Stimulated activated CD4-positive, alpha-beta T cell treated with anti-CD3 and anti-CD28 coated beads, TNF-alpha, amount 100 ng/mL, for 24 hours (primary cell): Measurements from ENCODE around the gene OR10H4.
"Not testable (repeated sequence)": the region's sequence is repeated elsewhere in the genome, so short reads cannot be mapped to it uniquely, and the experiment has no call there.

Experiments
- DNase-seq, 3 experiments: peaks; one replicate each; pipeline ENCODE4 v3.0.0-alpha.2; 2020; ENCODE audit warnings: low read depth in 3 of 3

OR10H4 gene

DNA sequence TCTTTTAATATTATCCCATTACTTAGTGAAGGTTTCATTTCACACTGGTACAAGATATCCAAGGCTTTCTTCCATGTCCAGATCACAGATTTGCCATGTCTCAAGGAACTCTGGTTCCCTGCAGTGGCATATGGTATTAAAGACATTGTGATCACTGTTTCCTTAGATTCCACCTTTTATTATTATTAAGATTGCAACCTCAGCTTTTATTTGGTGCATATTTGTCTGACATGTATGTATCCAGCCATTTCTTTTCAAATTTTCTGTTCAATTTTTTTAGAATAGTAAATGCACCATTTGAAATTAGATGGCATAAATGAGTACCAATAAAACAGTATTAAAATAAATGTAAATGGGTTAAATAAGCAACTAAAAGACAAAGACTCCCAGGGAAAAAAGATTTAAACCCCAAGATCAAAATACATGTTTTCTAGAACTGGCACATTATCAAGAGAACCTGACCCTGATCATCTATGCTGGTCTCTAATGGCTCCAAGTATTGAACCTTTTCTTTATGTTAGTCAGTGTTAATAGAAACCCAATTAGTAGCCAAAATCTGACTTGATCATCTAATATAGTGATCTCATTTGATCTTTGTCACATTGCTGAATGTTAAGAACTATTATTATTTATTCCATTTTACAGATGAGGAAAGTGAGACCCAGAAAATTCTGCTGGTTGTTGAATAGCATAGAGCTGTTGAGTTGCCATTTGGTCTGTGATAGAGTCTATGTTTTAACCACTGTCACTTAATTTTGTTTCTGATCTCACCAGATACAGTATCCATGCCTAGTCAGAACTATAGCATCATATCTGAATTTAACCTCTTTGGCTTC is at the start of gene OR10H4:
Gene OR10H4 (plus strand): TSS at position 786 of the 836 bp plus-strand sequence. CDS start 0 bp downstream, at position 786.
- DNase-seq, result no peak

DNA sequence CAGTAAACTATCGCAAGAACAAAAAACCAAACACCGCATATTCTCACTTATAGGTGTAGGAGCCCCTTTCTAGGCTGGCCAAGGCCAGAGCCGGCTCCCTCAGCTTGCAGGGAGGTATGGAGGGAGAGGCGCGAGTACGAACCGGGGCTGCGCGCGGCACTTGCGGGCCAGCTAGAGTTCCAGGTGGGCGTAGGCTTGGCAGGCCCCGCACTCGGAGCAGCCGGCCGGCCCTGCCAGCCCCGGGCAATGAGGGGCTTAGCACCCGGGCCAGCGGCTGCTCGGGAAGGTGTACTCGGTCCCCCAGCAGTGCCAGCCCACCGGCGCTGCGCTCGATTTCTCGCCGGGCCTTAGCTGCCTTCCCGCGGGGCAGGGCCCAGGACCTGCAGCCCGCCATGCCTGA is 49.2 kb upstream of the OR10H4 start:
- DNase-seq, result not testable (repeated sequence)

DNA sequence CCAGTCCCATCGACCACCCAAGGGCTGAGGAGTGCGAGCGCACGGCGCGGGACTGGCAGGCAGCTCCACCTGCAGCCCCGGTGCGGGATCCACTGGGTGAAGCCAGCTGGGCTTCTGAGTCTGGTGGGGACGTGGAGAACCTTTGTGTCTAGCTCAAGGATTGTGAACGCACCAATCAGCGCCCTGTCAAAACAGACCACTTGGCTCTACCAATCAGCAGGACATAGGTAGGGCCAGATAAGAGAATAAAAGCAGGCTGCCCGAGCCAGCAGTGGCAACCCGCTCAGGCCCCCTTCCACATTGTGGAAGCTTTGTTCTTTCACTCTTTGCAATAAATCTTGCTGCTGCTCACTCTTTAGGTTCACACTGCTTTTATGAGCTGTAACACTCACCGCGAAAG is 48.8 kb upstream of the OR10H4 start:
- not testable (repeated sequence) for DNase-seq

DNA sequence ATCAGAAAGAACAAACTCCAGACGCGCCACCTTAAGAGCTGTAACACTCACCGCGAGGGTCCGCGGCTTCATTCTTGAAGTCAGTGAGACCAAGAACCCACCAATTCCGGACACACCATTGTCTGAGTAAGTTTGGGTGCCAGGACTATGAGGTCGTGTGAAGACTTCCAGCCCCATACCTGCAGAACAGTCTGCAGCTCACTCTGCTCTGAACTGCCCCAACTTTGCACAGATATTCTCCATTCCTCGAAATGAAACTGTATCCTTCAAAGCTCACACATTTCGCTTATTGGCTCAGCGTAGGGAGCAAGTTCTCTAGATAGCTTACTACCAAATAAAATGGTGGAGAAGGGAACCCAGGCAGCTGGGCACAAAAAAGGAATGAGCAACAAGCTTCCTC is 48.3 kb upstream of the OR10H4 start:
- no peak for DNase-seq

- DNase-seq, result no peak
These were observed 46.6 kb upstream of the OR10H4 start for GRCh38 chr19:15902254-15902653.

- DNase-seq, result not testable (repeated sequence)
These were observed 45.9 kb upstream of the OR10H4 start for GRCh38 chr19:15902898-15903297.

- DNase-seq, result no peak
These were observed 43.8 kb upstream of the OR10H4 start for GRCh38 chr19:15905026-15905425.

- no peak for DNase-seq
These were observed 37.1 kb upstream of the OR10H4 start for GRCh38 chr19:15911599-15912235.

DNA sequence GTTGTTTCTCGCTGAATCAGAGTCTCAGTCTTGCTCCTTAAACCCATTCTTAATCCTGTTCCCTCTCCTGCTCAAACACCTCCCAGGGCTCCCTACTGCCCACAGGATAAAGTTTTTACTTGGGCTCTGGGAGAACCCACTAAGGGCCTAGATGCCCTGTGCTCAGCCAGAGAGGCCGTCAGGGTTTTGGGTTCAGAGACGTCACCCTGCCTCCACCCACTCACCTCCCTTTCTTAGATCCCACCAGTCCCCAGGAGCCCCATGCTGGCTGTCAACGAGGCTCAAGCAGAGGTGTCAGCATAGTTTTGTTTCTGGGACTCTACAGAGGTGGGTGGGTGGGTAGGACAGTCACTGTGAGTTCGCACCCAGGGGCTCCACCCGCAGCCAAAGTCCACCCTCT is 35.4 kb upstream of the OR10H4 start:
- no peak for DNase-seq

DNA sequence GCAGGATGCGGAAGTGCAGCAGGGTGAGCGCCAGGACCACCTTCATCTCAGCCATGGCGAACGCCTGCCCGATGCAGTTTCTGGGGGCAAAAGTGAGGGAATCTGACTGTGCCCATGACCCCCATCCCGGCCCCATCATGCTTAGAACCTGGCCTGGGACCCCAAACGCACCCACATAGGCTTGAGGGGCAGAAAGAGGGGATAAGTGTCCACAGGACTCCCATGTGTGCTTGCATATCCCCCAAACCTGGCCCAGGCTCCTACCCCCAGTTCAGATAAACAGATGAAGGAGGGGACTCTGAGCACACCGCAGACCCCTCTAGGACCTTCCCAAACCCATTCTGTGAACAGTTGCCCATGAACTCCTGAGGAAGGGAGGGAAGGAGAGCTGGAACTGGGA is 35.0 kb upstream of the OR10H4 start:
- DNase-seq, result no peak

DNA sequence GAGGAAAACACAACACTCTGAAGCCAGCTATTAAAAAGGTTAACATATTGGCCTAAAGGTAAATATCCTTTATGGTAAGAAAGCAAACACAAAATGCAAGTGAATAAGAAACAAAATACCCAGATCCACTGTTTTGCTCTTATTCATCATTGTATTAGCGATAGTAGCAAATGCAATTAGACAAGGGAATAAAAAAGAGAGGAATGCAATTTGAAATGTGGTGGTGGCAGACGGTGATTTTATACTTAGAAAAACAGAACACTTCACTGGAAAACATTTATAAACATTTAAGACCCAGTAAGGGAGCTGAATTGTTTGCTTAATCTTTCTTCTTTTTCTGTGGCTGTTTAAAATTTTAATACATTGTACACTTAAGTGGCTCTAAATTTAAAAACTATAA is 33.7 kb upstream of the OR10H4 start:
- no peak for DNase-seq

DNA sequence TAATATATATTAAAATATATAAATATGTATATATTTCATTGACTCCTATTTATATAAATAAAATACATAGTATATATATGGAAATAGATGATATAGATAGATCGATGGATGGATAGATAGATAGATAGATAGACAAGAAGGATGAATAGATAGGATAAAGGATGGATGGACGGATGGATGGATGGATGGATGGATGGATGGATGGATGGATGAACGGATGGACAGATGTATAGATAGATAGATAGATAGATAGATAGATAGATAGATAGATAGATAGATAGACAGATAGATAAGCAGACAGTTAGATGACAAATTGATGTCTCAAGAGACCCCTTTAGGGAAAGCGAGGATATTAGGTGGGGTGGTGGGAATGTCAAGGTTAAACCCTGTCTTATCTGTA is 29.6 kb upstream of the OR10H4 start:
- DNase-seq, result no peak

DNA sequence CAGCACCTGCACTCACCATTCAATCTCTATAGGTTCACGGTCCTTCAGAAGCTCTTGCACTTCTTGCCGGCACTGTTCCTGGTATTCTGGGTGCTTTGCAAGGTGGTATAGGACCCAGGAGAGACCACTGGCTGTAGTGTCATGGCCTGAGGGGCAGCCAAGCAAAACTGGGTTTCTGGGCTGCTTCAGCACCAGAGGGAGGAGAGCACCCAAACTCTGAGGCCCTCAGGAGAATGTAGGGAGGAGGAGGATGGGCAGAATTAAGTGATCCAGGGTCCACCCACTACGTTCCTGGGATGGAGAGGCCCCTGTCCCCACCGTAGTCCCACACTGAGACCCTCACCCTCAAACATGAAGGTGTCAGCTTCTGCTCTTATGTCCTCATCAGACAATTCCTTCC is 26.8 kb upstream of the OR10H4 start:
- DNase-seq, result no peak

DNA sequence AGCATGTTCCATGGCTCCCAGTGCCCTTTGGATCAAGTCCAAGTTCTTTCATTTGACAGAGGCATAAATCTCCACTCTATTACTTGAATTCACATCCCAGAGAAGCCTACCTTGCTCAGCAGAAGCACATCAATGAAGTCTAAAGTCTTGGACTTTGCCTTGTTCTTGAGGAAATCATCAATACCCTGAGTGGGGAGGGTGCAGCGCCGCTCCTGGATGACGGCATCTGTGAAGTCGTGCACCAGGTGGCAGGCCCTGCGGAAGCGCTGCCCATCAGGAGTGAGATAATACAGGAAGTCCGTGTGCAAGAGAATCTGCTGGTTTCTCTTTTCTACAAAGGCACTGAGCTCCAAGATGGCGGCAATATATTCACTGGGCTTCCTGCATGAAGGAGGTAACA is 25.1 kb upstream of the OR10H4 start:
- DNase-seq, result no peak

DNA sequence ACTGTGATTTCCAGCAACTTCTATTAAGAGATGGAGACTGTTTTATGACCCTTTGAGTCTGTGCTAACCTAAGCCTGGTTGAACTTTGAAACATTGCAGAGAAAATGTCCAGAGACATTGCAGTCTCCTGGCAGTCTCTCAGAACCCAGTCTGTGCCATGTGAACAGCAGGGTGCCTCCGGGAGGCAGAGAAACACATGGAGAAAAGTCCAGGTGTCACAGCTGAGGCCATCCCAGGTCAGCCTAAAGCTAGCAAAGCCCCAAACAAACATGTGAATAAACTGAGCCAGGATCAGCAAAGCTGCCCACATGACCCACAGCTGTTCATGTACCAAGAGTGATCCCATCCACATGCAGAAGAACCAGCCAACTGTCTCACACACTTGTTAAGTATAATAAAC is 22.3 kb upstream of the OR10H4 start:
- DNase-seq, result no peak

DNA sequence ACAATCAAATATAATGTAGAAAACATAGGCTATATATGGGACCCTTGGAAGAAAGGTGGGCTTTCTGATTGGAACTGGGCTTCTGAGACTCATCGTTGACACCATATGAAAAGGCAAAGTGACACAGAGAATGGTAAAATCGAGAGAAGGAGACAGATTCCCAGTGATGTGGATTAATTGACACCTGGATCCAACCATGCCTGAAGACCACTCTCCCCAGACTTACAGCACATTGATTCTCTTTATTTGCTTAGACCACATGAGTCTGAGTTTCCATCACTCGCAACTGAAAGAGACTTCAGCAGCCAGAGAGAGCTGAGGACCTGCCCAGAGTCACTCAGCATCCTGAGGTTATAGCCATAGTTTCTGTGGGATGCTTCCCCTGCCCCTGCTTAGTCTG is 20.5 kb upstream of the OR10H4 start:
- no peak for DNase-seq

- DNase-seq, result peak in 1 of 3 experiments; percentile 23
These were observed 15.0 kb upstream of the OR10H4 start for GRCh38 chr19:15933761-15934331.

GRCh38 chr19:15934332-15935078 is 14.3 kb upstream of the OR10H4 start, which contains the start of gene CYP4F11:
TSS of gene CYP4F11 (minus strand) at chr19:15934529. CDS start at chr19:15934408, 121 bp downstream.
- DNase-seq, result no peak

DNA sequence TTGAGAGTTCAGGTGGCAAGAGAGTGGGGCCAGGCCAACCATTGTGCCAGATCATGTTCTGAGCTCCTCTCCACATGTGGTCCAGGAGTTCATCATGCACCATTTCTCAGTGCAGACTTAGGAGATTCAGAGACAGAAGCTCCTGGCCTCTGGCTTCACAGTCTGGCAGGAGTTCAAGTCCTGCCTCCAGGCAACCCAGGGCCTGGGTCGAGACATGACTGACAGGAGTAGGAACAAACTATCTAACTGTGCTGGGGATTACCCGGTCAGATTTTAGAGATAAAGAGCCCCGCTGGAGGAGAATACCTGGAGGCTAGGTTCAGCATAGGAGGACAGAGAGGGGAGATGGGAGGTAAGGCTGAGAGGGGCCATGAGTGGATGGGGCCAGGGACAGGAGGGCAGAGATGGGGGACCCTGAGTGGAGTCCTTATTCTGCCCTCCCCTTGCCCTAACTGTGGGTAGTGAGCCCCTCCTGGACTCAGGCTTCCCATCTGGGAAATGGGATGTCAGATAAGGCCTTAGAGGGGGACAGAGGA is 13.6 kb upstream of the OR10H4 start:
- no peak for DNase-seq

GRCh38 chr19:15936173-15936572 is 12.6 kb upstream of the OR10H4 start:
- no peak for DNase-seq

GRCh38 chr19:15936950-15937349 is 11.9 kb upstream of the OR10H4 start:
- DNase-seq, result no peak

GRCh38 chr19:15937771-15938170 is 11.0 kb upstream of the OR10H4 start:
- DNase-seq, result no peak
